NCI-H460 (cell line): ENCODE results near the gene SLC4A5. TPM values are rescaled to one million over a fixed set of nuclear protein-coding genes. Genes with fewer than 3 reads are reported as not detected.

Experiments used
- DNase-seq: peaks from one replicate; pipeline ENCODE4 v3.0.0-alpha.2; 2016; ENCODE audit warnings: low read depth; ENCODE audit errors: extremely low read depth
- small RNA-seq, 2 experiments: library from RNA; depleted of rRNA; stranded (forward); fragments of <200 nt; gene quantifications; one replicate each; pipeline ENCODE3, GENCODE V24; 2014
- total RNA-seq: library from RNA; depleted of rRNA; stranded (reverse); fragments of >200 nt; shearing (Covaris generic); gene quantifications from 2 replicates; pipeline ENCODE4 v1.2.3, GENCODE V29; 2014; rRNA removed

Gene SLC4A5
- total RNA-seq, 1 experiment from 2014 or later: 0.40 TPM

DNA sequence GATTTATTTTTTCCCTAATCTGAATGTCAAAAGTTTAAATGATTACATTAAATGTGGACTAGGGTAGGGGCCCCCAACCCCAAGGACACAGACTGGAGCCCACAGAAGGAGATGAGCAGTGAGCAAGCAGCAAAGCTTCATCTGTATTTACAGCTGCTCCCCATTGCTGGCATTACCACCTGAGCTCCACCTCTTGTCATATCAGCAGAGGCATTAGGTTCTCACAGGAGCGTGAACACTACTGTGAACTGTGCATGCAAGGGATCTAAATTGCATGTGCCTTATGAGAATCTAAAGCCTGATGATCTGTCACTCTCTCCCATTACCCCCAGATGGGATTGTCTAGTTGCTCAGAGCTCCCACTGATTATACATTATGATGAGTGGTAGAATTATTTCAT, 168.3 kb downstream of the SLC4A5 start:
- no peak for DNase-seq

GRCh38 chr2:74168739-74169138, 174.5 kb downstream of the SLC4A5 start:
- DNase-seq: no peak

Small RNA genes within 50 kb of the gene (small RNA-seq; reads per million reads assigned to genes)
- 0 reads per million in 2 experiments for gene RNU6-542P
- gene TAF13P2: 0 reads per million in 2 experiments

Other genes starting within 250 kb of the SLC4A5 start
- gene BOLA3, start 195.5 kb downstream of the SLC4A5 start, total RNA-seq: 163 and 194 TPM in 2 replicates
- 115 and 117 TPM in 2 replicates for gene MOB1A, start 164.5 kb downstream of the SLC4A5 start, total RNA-seq
- gene MTHFD2, start 144.8 kb downstream of the SLC4A5 start, total RNA-seq: 893 and 898 TPM in 2 replicates
- gene DCTN1, start 36.9 kb upstream of the SLC4A5 start, total RNA-seq: 39.8 and 52.1 TPM in 2 replicates
- gene C2orf81, start 78.2 kb upstream of the SLC4A5 start, total RNA-seq: 1.2 and 2.2 TPM in 2 replicates
- gene WDR54, start 78.3 kb upstream of the SLC4A5 start, total RNA-seq: 33.9 and 38.6 TPM in 2 replicates
- 12.3 and 15.7 TPM in 2 replicates for gene RTKN, start 98.5 kb upstream of the SLC4A5 start, total RNA-seq
- gene INO80B, start 111.7 kb upstream of the SLC4A5 start, total RNA-seq: 19.8 and 19.9 TPM in 2 replicates
- 44.2 and 48.4 TPM in 2 replicates for gene WBP1, start 115.0 kb upstream of the SLC4A5 start, total RNA-seq
- 58.9 TPM in 2 replicates for gene MOGS, start 122.0 kb upstream of the SLC4A5 start, total RNA-seq
- gene MRPL53, start 129.3 kb upstream of the SLC4A5 start, total RNA-seq: 55.3 and 57.8 TPM in 2 replicates
- gene CCDC142, start 139.6 kb upstream of the SLC4A5 start, total RNA-seq: 15.6 and 17.6 TPM in 2 replicates
- 20.4 and 23.8 TPM in 2 replicates for gene TTC31, start 139.7 kb upstream of the SLC4A5 start, total RNA-seq
- 0.95 and 1.9 TPM in 2 replicates for gene LBX2, start 156.2 kb upstream of the SLC4A5 start, total RNA-seq
- gene PCGF1, start 164.3 kb upstream of the SLC4A5 start, total RNA-seq: 51.1 and 56.9 TPM in 2 replicates
- gene TLX2, start 171.0 kb upstream of the SLC4A5 start, total RNA-seq: 0.40 and 0.43 TPM in 2 replicates
- 0.12 TPM in 1 of 2 replicates, not detected in the other for gene DQX1, start 182.8 kb upstream of the SLC4A5 start, total RNA-seq
- gene AUP1, start 186.3 kb upstream of the SLC4A5 start, total RNA-seq: 149 and 161 TPM in 2 replicates
- gene HTRA2, start 186.5 kb upstream of the SLC4A5 start, total RNA-seq: 46.9 and 52.1 TPM in 2 replicates
- 2.9 and 3.1 TPM in 2 replicates for gene LOXL3, start 210.5 kb upstream of the SLC4A5 start, total RNA-seq
- gene DOK1, start 211.3 kb upstream of the SLC4A5 start, total RNA-seq: 19.3 and 22.1 TPM in 2 replicates